Brain microvascular endothelial cell (primary cell): ENCODE results near the gene LAPTM5.

Source experiments
- DNase-seq: peaks from one replicate; pipeline ENCODE4 v3.0.0-alpha.2; 2020
- H3K27ac ChIP-seq: fragments of 250-450 bp; sonication (Bioruptor Pico); 2 replicates; pipeline ENCODE4 v1.5.1; 2020; ENCODE audit warnings: mild to moderate bottlenecking, moderate library complexity
- H3K27me3 ChIP-seq: fragments of 250-450 bp; sonication (Bioruptor Pico); replicated peaks from 2 replicates; pipeline ENCODE4 v1.5.1; 2020; ENCODE audit warnings: mild to moderate bottlenecking
- H3K36me3 ChIP-seq: fragments of 250-450 bp; sonication (Bioruptor Pico); replicated peaks from 2 replicates; pipeline ENCODE4 v1.5.1; 2020; ENCODE audit warnings: mild to moderate bottlenecking
- H3K4me3 ChIP-seq: 2 replicates; pipeline ENCODE4 v1.5.1; 2011; ENCODE audit warnings: low read depth, mild to moderate bottlenecking, control low read depth, low read length, moderate library complexity
- CTCF ChIP-seq: IDR thresholded peaks from 2 replicates; pipeline ENCODE4 v1.5.1; 2011; ENCODE audit warnings: low read depth, mild to moderate bottlenecking, moderate library complexity, low read length, control low read depth, inconsistent platforms; ENCODE audit errors: missing control alignments
- in situ Hi-C: cut with HindIII; loops from 2 replicates; pipeline ENCODE4 v1.10.0; 2017; ENCODE audit warnings: low sequenced_read_pairs, low pct_ligation_motif_present

Gene LAPTM5

GRCh38 chr1:30744060-30744756 lies 13.4 kb downstream of the LAPTM5 start:
- peaks cover 9% of the 10 kb centered on the region for H3K27me3 ChIP-seq
- no peaks in the 10 kb centered on the region for H3K36me3 ChIP-seq
- in situ Hi-C loops, result no loop called here
- no peak for DNase-seq
- H3K4me3 ChIP-seq, result no peak overlapping the region
- no peak for TF ChIP-seq CTCF
- no peak overlapping the region for H3K27ac ChIP-seq

- H3K36me3 ChIP-seq, result no peaks in the 10 kb centered on the region
- H3K4me3 ChIP-seq, result no peak overlapping the region
- H3K27me3 ChIP-seq, result peaks cover 9% of the 10 kb centered on the region
- H3K27ac ChIP-seq, result no peak overlapping the region
- DNase-seq, result no peak
- TF ChIP-seq CTCF, result no peak
- in situ Hi-C loops, result no loop called here
Observed at GRCh38 chr1:30743584-30744059, 14.0 kb downstream of the LAPTM5 start.

GRCh38 chr1:30742963-30743559 lies 14.5 kb downstream of the LAPTM5 start:
- DNase-seq, result no peak
- in situ Hi-C loops, result no loop called here
- Histone ChIP-seq H3K36me3 (no peaks in the 10 kb centered on the region), H3K27ac (no peak overlapping the region), H3K27me3 (peaks cover 9% of the 10 kb centered on the region), H3K4me3 (no peak overlapping the region)
- no peak for TF ChIP-seq CTCF

GRCh38 chr1:30742300-30742962 lies 15.1 kb downstream of the LAPTM5 start:
- Histone ChIP-seq H3K36me3 (no peaks in the 10 kb centered on the region), H3K4me3 (no peak overlapping the region), H3K27ac (no peak overlapping the region), H3K27me3 (peaks cover 6% of the 10 kb centered on the region)
- in situ Hi-C loops, result no loop called here
- TF ChIP-seq CTCF, result no peak
- DNase-seq, result no peak

GRCh38 chr1:30741239-30741894 lies 16.2 kb downstream of the LAPTM5 start:
- DNase-seq, result no peak
- H3K27me3 ChIP-seq, result peaks cover 2% of the 10 kb centered on the region
- no peak for TF ChIP-seq CTCF
- in situ Hi-C loops, result no loop called here
- no peak overlapping the region for H3K4me3 ChIP-seq
- no peaks in the 10 kb centered on the region for H3K36me3 ChIP-seq
- H3K27ac ChIP-seq, result no peak overlapping the region
